ENCODE results near the gene DCUN1D1. TPM values are rescaled to one million over a fixed set of nuclear protein-coding genes. Genes with fewer than 3 reads are reported as not detected.

DCUN1D1 gene
- total and polyA plus RNA-seq, 2 donors from 2014 or later, result 14.2 to 47.9 TPM

DNA sequence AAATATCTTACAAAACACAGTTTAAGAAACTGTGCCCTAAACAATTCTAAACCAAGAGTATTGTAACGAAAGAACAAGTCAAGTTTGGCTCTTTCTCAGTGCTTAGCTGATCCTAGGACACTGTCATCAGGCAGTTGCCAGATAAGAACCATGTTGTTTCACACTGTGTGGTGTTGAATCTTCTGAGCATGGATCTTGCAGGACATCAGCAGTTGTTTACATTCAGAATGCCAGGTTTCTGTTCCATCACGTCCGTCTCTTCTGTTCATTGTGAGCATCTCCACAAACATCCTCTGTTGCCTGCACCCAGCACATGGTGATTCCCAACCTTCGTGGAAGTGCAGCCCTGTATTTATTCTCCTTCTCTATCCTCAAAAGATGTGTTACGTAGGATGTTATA lies 67.9 kb downstream of the DCUN1D1 start:
- H3K36me3 ChIP-seq (ENCODE audit: control insufficient read depth in 2 of 3, insufficient read depth in 3 of 3, low read length in 3 of 3), result peaks cover 0 to 3% (median 2%) of the 10 kb centered on the region in 3 donors
- H3K4me1 ChIP-seq (ENCODE audit: control insufficient read depth in 2 of 3, insufficient read depth in 2 of 3, low read depth in 1 of 3, low read length in 3 of 3), result no peaks in the 10 kb centered on the region
- H3K9ac ChIP-seq (ENCODE audit: low read length in 3 of 3), result no peak overlapping the region
- DNase-seq (no peak), FAIRE-seq (no peak)
- H3K27ac ChIP-seq (ENCODE audit: low read depth in 2 of 2, low read length in 2 of 2), result no peak overlapping the region
- no peak for TF ChIP-seq CTCF (IDR thresholded peaks at IDR 0.05; ENCODE audit: borderline replicate concordance, extremely low read depth, insufficient read depth)
- intact Hi-C loops (cut with DNase I), result no loop called here
- no peaks in the 10 kb centered on the region for H3K27me3 ChIP-seq (ENCODE audit: control insufficient read depth, insufficient read depth, low read length)
- no peak overlapping the region for H3K4me3 ChIP-seq (ENCODE audit: low read length in 3 of 3)
- H3K9me3 ChIP-seq (ENCODE audit: control insufficient read depth in 2 of 3, insufficient read depth in 1 of 3, low read length in 3 of 3), result no peaks in the 10 kb centered on the region

- Histone ChIP-seq H3K4me3 (ENCODE audit: low read length in 3 of 3) (no peak overlapping the region), H3K9ac (ENCODE audit: low read length in 3 of 3) (no peak overlapping the region), H3K36me3 (ENCODE audit: control insufficient read depth in 2 of 3, insufficient read depth in 3 of 3, low read length in 3 of 3) (peaks cover 0 to 3% (median 2%) of the 10 kb centered on the region in 3 donors), H3K27me3 (ENCODE audit: control insufficient read depth, insufficient read depth, low read length) (no peaks in the 10 kb centered on the region), H3K27ac (ENCODE audit: low read depth in 2 of 2, low read length in 2 of 2) (no peak overlapping the region), H3K4me1 (ENCODE audit: control insufficient read depth in 2 of 3, insufficient read depth in 2 of 3, low read depth in 1 of 3, low read length in 3 of 3) (no peaks in the 10 kb centered on the region), H3K9me3 (ENCODE audit: control insufficient read depth in 2 of 3, insufficient read depth in 1 of 3, low read length in 3 of 3) (no peaks in the 10 kb centered on the region)
- intact Hi-C loops (cut with DNase I), result no loop called here
- TF ChIP-seq CTCF (IDR thresholded peaks at IDR 0.05; ENCODE audit: borderline replicate concordance, extremely low read depth, insufficient read depth), result no peak
- no peak for DNase-seq
- FAIRE-seq, result no peak
Measured at GRCh38 chr3:182911782-182912111, 68.6 kb downstream of the DCUN1D1 start.

- intact Hi-C loops (cut with DNase I), result no loop called here
- no peaks in the 10 kb centered on the region for H3K9me3 ChIP-seq (ENCODE audit: control insufficient read depth in 2 of 3, insufficient read depth in 1 of 3, low read length in 3 of 3)
- no peak overlapping the region for H3K9ac ChIP-seq (ENCODE audit: low read length in 3 of 3)
- no peak overlapping the region for H3K4me3 ChIP-seq (ENCODE audit: low read length in 3 of 3)
- no peak for FAIRE-seq
- H3K27ac ChIP-seq (ENCODE audit: low read depth in 2 of 2, low read length in 2 of 2), result no peak overlapping the region
- H3K27me3 ChIP-seq (ENCODE audit: control insufficient read depth, insufficient read depth, low read length), result no peaks in the 10 kb centered on the region
- no peaks in the 10 kb centered on the region for H3K4me1 ChIP-seq (ENCODE audit: control insufficient read depth in 2 of 3, insufficient read depth in 2 of 3, low read depth in 1 of 3, low read length in 3 of 3)
- no peak for TF ChIP-seq CTCF (IDR thresholded peaks at IDR 0.05; ENCODE audit: borderline replicate concordance, extremely low read depth, insufficient read depth)
- no peak for DNase-seq
- H3K36me3 ChIP-seq (ENCODE audit: control insufficient read depth in 2 of 3, insufficient read depth in 3 of 3, low read length in 3 of 3), result peaks cover under 1 to 3% (median 2%) of the 10 kb centered on the region in 3 donors
Measured at GRCh38 chr3:182910936-182911781, 69.2 kb downstream of the DCUN1D1 start.
